Right lobe of liver (tissue), 6 donors: ENCODE results near the gene PRM2. TPM values are rescaled to one million over a fixed set of nuclear protein-coding genes. Genes with fewer than 3 reads are reported as not detected.
"Not testable (repeated sequence)": the region's sequence is repeated elsewhere in the genome, so short reads cannot be mapped to it uniquely, and the experiment has no call there.

Source experiments
- ATAC-seq, 4 donors: fragments of 200-7000 bp; cut with Tn5 transposase; one replicate each; pipeline ENCODE4 v1.9.1; 2020; ENCODE audit warnings: mild to moderate bottlenecking in 4 of 4, moderate library complexity in 4 of 4
- DNase-seq, 3 donors: peaks; one replicate each; pipeline ENCODE4 v3.0.0-alpha.2; 2020
- H3K27ac ChIP-seq, 3 donors: fragments of 200-600 bp; one replicate each; pipeline ENCODE4 v1.8.0; 2022
- H3K27me3 ChIP-seq, 2 donors: fragments of 200-600 bp; one replicate each; pipeline ENCODE4 v1.8.0; 2022
- H3K36me3 ChIP-seq, 4 donors: fragments of 200-600 bp; sonication (generic) in 1 of 4; one replicate each; pipeline versions ENCODE4 v1.5.1 to v1.8.0; 2017 to 2022; ENCODE audit warnings: control low read depth in 1 of 4
- H3K4me1 ChIP-seq, 4 donors: fragments of 200-600 bp; sonication (generic) in 1 of 4; one replicate each; pipeline versions ENCODE4 v1.5.1 to v1.8.0; 2017 to 2022; ENCODE audit warnings: control low read depth in 1 of 4
- H3K4me3 ChIP-seq, 3 donors: fragments of 200-600 bp; one replicate each; pipeline ENCODE4 v1.8.0; 2022
- H3K9me3 ChIP-seq, 4 donors: fragments of 200-600 bp; sonication (generic) in 1 of 4; one replicate each; pipeline versions ENCODE4 v1.5.1 to v1.8.0; 2017 to 2022; ENCODE audit warnings: control low read depth in 1 of 4
- CTCF ChIP-seq, 4 donors: fragments of 200-600 bp in 3 of 4; fragments of 450-650 bp in 1 of 4; IDR thresholded peaks; one replicate each; pipeline versions ENCODE4 v1.5.1 to v1.8.0; 2016 to 2022; ENCODE audit warnings: antibody characterized with exemption in 4 of 4, mild to moderate bottlenecking in 2 of 4
- POLR2A ChIP-seq: fragments of 450-650 bp; IDR thresholded peaks from one replicate; pipeline ENCODE4 v1.6.1; 2017; ENCODE audit warnings: antibody characterized with exemption, mild to moderate bottlenecking
- WGBS: methylation state at CpG from one replicate; pipeline ENCODE4 v1.1.6; 2018; ENCODE audit warnings: low coverage, low lambda C conversion rate; ENCODE audit not compliant: insufficient coverage; ENCODE audit errors: missing lambda C conversion rate; 5-methylcytosine and 5-hydroxymethylcytosine counted together
- intact Hi-C, 2 donors: fragments of 100-400 bp; cut with DNase I; formaldehyde crosslinking; loops; one replicate each; pipeline versions ENCODE4 v1.11.2 to v1.14.1; 2022
- total RNA-seq, 6 experiments: library from RNA; depleted of rRNA in 2 of 6; stranded (reverse); fragments of >200 nt in 2 of 6; fragmentation: NEBNext Ultra II Directional in 3 of 6; extraction: Animal tissue kit (Norgen Biotek cat#: 25700) in 3 of 6; gene quantifications; one replicate each; pipeline versions ENCODE4 v1.1.0 to v1.2.4, GENCODE V29; 2016 to 2023
- donor health status: DM: no; HTN: yes; CAD: no.
- donor health status: DM: no; HTN: no; CAD: no.
- donor health status: DM: no; HTN: no; CAD: no.
- donor health status: DM: no; HTN: yes; CAD: no.
- donor health status: DM: no; HTN: yes; CAD: no.

The PRM2 gene
- total RNA-seq, 6 experiments from 2014 or later = not detected

DNA sequence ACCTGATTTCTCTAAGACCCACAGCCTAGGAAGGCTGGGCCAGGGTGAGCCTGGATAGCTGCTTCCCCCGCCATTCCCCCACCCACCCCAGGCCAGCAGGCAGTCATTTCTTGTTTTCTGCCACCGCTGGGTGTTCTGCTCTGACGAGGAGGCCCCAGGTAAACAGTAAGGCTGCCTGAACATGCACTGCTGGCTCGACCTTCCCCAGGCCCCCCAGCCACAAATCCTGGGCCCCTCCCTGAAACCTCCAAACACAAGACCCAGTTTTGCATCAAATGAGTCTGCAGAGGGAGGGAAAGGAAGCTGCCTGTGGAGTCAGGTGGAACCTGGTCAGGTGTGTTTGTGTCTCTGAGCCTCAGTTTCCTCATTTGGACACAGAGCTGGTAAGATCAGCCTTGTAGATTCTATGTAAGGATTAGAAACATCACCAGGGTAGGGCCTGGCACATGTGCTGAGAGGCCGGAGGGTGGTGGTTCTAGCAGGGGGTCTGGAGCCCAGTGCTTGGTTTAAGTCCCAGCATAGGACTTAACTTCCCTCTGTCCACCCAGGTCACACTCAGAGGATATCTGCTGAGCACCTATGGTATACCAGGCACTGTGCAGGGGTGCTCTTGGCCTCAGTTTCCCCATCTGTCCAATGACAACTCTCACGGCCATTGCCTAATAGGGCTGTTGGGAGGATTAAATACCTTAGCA is 23.7 kb upstream of the PRM2 start:
- ATAC-seq (no peak), DNase-seq (no peak)
- no peak overlapping the region for H3K27ac ChIP-seq
- 64% methylated on average over 3 of the region's 6 CpGs for WGBS
- intact Hi-C loops = no loop called here
- no peak overlapping the region for H3K4me3 ChIP-seq
- H3K4me1 ChIP-seq = peaks cover 0 to 22% (median 4%) of the 10 kb centered on the region in 4 donors
- no peaks in the 10 kb centered on the region for H3K9me3 ChIP-seq
- TF ChIP-seq CTCF (IDR thresholded peaks at IDR 0.05) (no peak), POLR2A (no peak)
- H3K36me3 ChIP-seq = no peaks in the 10 kb centered on the region
- H3K27me3 ChIP-seq = no peaks in the 10 kb centered on the region

DNA sequence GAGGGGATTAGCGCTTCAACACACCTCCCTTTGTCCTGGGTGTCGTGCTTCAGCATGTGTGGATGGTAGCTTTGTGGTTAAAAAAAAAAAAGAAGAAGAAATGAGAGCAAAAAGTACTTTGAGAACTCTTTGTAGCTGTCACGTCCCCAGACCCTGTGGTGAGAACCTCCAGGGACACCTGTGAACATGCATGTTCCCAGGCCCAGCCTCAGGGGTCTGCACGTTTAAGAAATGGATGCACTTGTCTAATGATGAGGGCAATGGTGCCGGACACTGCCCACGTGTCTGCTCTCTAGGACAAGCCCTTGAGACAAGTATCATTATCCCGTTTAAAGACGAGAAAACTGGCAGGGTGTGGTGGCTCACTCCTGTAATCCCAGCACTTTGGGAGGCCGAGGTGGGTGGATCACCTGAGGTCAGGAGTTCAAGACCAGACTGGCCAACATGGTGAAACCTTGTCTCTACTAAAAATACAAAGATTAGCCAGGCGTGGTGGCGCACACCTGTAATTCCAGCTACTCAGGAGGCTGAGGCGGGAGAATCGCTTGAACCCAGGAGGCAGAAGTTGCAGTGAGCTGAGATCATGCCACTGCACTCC is 22.8 kb upstream of the PRM2 start:
- H3K4me3 ChIP-seq, DNase-seq, H3K9me3 ChIP-seq, H3K27ac ChIP-seq, H3K36me3 ChIP-seq, ATAC-seq, intact Hi-C loops, H3K27me3 ChIP-seq: not testable (repeated sequence)
- WGBS = 74% methylated on average over 7 of the region's 13 CpGs
- H3K4me1 ChIP-seq = peaks cover 0 to 22% (median 4%) of the 10 kb centered on the region in 4 donors

DNA sequence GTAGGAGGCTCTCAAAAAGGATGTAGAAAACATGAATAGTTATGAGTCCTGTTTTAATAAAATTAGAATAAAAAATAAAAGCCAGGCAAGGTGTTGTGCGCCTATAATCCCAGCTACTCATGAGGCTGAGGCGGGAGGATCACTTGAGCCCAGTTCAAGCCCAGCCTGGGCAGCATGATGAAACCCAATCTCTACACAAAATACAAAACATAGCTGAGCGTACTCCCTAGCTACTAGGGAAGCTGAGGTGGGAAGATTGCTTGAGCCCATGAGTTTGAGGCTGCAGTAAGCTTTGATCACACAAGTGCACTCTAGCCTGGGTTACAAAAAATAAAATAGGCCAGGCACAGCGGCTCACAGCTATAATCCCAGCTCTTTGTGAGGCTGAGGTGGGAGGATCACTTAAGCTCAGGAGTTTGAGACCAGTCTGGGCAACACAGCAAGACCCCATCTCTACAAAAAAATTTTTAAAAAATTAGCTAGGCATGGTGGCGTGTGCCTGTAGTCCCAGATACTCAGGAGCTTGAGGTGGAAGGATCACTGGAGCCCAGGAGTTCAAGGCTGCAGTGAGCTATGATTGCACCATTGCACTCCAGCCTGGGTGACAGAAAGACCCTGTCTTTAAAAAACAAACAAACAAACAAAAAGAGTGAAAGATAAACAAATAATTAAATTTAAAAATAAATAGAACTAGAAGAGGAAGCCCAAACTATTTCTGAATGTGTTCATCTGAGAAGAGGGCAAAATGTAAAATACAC is 22.0 kb upstream of the PRM2 start:
- H3K9me3 ChIP-seq = no peaks in the 10 kb centered on the region
- no peaks in the 10 kb centered on the region for H3K36me3 ChIP-seq
- H3K27ac ChIP-seq = peak overlapping the region in 1 of 3 donors; percentile 35
- DNase-seq (no peak), ATAC-seq (no peak)
- H3K27me3 ChIP-seq = no peaks in the 10 kb centered on the region
- WGBS = 85% methylated on average over 5 of the region's 5 CpGs
- peaks cover 0 to 22% (median 4%) of the 10 kb centered on the region in 4 donors for H3K4me1 ChIP-seq
- H3K4me3 ChIP-seq = no peak overlapping the region
- intact Hi-C loops = no loop called here
- no peak for TF ChIP-seq POLR2A
- TF ChIP-seq CTCF (IDR thresholded peaks at IDR 0.05) = no peak

DNA sequence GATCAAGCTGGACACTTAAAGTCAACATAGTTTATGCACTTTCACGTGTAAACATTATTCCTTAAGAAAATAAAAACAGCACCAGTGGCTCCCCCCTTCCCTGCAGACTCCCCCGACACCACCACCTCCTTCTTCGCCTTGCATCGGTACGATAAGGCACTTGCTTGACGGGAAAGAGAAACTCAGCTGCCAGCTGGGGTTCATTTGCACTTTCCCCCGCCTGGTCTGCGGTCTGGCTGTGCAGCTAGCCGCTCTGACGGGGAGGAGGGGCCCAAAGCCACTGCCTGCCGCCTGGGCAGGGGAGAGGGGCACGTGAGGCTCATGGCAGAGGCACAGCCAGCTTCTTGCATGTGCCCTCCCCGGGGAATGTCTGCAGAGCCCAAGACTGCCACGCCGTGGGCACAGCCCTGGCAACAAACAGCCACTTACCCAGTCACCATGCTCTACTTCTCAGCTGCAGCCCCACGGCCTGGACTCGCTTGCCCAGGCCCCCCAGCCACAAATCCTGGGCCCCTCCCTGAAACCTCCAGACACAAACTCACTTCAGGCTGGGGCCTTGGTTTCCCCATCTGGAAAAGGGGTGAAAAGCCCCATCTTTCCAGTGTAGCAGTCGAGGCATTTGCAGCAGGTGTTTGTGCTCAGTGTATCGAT is 21.3 kb upstream of the PRM2 start:
- Histone ChIP-seq H3K27me3 (no peaks in the 10 kb centered on the region), H3K27ac (peak overlapping the region in 1 of 3 donors; percentile 35), H3K9me3 (no peaks in the 10 kb centered on the region), H3K36me3 (no peaks in the 10 kb centered on the region), H3K4me3 (peak overlapping the region in 1 of 3 donors; percentile 14), H3K4me1 (peaks cover 0 to 22% (median 4%) of the 10 kb centered on the region in 4 donors)
- DNase-seq (peak; percentile 58 to 85 (median 70)), ATAC-seq (peak; percentile 79 to 90 (median 84))
- intact Hi-C loops = no loop called here
- TF ChIP-seq POLR2A = no peak
- peak in 1 of 4 donors; percentile 32 for TF ChIP-seq CTCF (IDR thresholded peaks at IDR 0.05)
- WGBS = 14% methylated on average over 14 of the region's 19 CpGs
